ENCODE data around the gene IP6K3.

Gene IP6K3

DNA sequence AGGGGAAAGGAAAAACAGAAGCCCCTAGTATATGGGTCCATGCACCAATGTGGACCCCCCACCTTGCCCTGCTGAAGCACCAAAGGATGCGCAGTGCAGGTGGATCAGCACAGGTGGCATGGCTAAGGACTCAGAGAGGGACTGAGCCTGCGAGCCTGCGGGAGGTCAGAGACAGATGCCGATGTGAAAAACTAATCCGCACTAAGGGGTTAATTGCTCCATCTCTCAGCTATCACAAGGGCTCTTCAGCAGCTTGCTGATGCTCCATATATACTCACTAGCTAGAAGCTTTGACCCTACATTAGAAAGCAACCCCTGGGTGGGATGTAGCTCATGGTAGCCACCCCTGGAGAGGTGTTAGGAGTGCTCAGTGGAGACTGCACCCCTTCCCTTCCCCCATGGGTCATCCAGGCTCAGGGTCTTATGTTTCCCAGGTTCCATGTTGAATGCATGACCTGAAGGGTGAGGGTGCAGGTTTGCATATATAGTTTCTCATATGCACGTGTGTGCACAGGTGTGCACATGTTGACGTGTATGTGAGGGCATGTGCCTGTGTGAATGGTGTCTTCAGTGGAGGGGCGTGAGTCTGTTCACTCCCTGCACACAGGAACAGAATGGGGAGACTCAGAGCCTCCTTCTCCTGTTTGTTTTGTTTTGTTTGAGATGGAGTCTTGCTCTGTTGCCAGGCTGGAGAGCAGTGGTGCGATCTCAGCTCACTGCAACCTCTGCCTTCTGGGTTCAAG is 13.4 kb upstream of the IP6K3 start:
- DNase-seq (ENCODE audit: low spot score): no peak

GRCh38 chr6:33758815-33759216 is 12.1 kb upstream of the IP6K3 start:
- no peak for DNase-seq (ENCODE audit: low spot score)

- DNase-seq (ENCODE audit: low spot score): no peak
These were observed 11.2 kb upstream of the IP6K3 start for GRCh38 chr6:33757906-33758305.

DNA sequence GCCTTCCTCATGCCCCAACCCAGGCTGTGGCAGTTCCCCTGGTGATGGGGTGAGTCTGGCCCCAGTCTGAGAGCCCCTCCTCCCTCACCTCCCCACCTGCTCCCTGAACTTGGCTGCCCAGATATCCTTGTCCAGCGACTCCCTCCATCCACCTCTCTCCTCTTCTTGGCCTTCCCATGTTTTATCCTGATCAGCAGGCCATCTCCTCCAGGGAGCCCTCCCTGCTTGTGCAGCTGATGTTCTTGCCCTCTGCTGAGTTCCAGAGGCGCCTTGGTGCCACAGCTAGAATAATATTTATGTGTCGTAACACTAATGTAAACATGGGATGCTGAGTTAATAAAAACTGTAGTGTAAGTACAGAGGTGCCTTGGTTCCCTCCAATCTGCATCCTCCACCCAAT is 10.4 kb upstream of the IP6K3 start:
- DNase-seq (ENCODE audit: low spot score): no peak

- DNase-seq (ENCODE audit: low spot score): no peak
These were observed 9.7 kb upstream of the IP6K3 start for GRCh38 chr6:33756211-33756954.

DNA sequence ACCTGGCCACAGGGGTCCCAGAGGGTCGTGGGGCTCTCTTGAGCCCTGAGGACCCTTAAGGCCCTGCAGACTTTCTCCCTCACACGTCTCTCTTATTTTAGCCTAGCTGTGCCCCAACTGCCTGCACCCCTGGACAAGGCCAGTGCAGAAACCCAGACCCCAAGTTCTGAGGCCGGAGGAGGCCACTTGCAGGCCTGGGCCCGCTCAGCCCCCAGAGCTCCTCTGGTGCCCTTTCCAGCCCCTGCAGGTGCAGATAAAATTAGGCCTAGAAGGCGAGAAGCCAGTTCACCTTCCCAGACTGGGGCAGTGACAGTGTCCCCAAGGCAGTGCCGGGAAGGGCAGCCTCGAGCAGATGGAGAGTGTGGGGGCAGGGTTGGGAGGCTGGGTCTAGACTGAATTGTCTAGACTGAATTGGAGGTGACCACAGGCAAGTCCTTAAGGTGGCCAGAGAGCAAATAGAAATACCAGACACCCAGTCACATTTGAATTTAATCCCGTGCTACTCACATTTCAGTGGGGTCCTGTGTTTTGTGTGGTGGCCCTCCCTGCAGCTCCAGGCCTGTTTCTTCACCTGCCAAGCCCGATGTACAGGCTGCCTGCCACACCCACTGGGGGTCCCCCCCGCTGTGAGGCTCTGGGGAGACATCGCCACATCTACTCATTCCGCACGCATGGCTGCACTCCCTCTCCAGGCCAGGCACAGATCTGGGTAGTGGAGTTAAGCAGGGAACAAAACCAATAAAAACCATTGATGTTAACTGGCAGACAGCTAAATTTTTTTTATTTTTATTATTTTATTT is 8.6 kb upstream of the IP6K3 start:
- no peak for DNase-seq (ENCODE audit: low spot score)

GRCh38 chr6:33754222-33754621 is 7.5 kb upstream of the IP6K3 start:
- no peak for DNase-seq (ENCODE audit: low spot score)

DNA sequence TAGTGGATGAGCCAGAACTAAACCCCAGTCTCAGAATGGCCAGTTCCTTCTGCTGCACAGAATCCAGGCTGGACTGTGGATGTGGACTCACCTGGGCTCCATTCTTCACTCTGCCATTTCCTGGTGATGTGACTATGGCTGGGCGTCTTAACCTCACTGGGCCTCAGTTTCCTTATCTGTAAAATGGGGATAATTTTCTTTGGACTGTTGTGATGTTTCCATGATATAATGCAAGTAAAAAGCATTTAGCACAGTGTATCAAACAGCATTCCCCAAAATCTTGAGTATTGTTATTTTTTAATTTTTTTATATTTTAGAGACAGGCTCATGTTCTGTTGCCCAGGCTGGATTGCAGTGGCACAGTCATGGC is 5.9 kb upstream of the IP6K3 start:
- no peak for DNase-seq (ENCODE audit: low spot score)

DNA sequence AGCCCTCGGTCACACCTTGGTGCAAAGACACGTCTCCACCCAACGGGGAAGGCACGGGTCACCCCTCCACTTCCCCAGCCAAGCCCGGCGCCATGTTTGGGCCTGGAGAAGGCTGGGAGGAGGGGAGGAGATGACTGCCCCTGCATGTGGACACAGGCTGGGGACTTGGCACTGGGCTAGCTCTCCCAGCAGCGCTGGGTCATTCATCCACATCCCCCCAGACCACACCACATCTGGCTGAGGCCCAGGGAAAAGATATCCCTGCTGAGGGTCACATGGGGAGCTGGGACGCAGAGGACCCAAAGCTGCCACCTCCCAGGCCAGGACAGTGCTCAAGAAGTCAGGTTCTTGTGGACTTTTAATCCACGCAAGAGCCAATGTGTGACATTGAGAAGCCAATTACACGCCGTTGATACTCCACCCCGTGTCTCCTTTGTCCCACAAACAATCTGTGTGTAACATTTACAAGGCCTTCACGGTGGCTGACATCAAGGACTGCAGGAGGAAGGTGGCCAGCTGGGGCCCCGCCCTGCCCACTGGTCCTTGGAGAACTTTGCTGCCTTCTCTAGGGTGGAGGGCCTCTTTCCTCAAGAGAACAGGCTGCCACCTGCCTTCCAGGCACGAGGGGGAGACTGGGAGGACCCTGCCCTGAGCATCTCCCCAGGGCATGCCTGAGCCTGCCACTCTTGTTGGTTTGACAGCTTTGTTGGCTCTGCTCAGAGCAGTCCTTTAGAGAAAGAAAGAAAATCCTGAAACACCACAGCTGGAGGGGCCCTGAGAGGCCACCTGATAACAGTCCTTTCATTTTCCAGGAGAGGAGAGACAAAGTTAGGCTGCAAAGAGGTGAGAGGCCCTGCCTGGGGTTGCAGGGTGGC is 5.3 kb upstream of the IP6K3 start:
- DNase-seq (ENCODE audit: low spot score): no peak

GRCh38 chr6:33750244-33750991 is 3.7 kb upstream of the IP6K3 start:
- no peak for DNase-seq (ENCODE audit: low spot score)

DNA sequence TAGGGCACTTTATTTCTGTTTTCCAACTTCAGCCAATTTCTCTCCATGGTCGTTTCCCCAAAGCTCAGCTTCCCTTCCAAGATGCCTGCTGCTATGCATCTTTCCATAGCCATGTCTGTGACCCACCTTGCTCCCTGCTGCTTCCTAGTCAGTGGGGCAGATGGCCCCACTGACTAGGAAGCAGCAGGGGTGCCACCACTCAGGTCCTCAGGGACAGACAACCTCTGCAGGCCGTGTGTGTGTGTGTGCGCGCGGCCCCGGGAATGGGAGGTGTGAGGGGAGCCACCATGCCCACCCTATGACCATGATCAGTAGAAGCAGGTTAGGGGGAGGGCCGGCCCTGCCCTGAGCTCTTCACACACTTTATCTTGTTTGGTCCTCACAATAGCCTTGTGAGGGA is 2.7 kb upstream of the IP6K3 start:
- no peak for DNase-seq (ENCODE audit: low spot score)

DNA sequence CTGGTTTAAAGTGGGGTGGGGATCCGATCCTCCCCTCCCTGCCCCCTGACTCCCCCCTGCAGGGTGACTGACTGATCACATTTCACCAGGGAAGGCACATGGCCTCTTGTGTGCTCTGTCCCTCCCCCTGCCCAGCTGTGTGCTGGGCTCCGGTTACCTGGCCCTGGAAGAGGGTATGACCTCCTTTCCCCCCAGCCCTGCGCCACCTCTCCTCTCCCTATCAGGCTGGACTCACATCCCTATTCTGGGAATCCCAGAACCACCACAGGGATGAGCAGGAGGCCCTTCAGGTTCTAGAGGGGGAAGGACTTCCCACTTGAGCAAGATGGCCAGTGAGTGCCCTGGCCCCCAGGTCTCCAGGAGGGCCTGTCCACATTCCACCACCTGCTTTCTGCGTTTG is 2.1 kb upstream of the IP6K3 start:
- DNase-seq (ENCODE audit: low spot score): no peak

- no peak for DNase-seq (ENCODE audit: low spot score)
These were observed 1.1 kb upstream of the IP6K3 start for GRCh38 chr6:33747823-33748222.

- no peak for DNase-seq (ENCODE audit: low spot score)
These were observed 587 bp downstream of the IP6K3 start for GRCh38 chr6:33746036-33746600.

- DNase-seq (ENCODE audit: low spot score): no peak
These were observed 1.2 kb downstream of the IP6K3 start for GRCh38 chr6:33745548-33745947.

DNA sequence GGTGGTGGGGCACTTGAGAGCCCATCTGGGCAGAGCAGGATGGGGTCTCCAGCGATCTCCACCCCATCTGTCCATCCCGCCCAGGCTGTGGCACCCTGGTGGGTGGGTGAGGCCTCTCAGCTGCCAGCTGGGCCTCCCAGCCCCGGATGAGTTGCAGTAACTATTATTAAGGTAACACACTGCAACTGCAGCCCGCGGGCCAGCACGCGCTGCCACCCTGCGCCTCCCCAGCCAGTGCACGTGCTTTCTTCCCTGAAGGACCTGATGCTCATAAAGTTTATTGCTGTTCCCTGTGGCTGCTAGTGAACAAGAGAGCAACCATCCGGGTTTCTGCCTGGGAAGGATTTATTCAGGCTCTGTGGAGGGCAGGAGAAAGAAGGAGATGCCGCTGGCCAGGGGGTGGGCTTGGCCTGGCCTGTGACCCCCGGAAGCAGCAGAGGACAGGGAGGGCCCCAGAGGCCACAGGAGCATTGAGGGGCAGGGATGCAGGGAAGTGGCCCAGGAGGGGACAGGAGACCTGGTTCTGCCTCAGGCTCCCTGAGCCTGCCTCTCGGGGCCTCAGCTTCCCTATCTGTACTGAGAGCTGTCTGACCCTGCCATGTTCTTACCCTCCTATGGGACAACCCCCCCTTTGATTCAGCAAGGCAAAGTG is 1.7 kb downstream of the IP6K3 start:
- DNase-seq (ENCODE audit: low spot score): no peak

DNA sequence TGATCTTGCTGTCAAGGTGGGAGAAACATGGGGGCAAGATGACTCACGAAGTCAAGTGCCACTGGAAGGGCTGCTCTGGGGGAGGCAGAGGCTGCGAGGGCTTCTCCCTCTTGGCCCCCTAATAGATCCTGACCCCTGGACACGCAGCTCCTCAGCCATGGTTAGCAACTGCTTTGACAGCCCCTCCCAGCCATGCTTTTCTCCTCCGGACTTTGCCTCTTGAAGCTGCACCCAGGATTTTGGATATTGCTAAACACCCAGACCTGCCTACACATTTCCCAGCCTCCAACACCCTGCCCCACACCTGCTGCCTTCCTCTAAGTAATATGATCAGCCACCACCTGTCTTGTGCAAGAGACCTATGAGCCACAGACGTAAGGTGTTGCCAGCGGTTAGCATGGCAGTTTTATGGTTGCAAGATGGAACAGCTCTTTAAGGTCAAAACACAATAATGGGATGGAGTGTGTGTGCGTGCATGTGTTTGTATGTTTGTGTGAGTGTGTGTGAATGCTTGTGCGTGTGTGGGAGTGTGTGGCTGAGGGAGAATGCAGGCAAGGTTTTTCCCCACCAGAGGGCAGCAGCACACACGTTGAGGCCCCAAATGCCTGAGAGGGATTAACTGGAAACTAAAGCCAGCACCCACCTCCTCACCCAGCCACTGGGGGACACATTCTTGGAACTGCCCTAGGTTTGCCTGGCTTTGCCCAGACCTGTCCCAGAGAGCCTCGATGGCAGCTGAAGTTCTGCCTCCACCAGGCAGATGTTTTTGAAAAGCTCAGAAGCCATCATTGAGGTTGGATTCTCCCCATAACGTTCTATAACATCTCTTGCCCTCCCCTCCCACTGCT is 2.5 kb downstream of the IP6K3 start:
- peak; percentile 67 for DNase-seq (ENCODE audit: low spot score)

GRCh38 chr6:33742837-33743236 is 3.9 kb downstream of the IP6K3 start:
- no peak for DNase-seq (ENCODE audit: low spot score)

DNA sequence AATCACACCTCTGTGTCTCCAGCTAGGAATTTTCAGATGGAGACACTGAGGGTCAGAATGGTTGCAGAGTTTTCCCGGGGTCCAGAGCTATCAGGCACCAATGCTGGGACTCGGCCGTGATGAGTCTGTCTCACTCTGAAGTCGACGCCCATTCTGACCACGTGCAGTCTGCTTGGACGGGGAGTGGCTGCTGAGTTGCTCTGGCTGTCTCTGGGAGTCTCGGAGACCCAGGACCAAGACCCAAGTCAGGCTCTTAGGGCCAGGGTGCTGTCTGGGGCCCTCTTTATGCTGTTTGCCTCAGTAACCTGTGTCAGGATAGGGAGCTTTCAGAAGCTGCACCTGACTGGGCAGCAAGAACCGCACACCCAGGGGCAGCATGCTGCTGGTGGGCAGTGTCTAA is 4.6 kb downstream of the IP6K3 start:
- DNase-seq (ENCODE audit: low spot score): peak; percentile 18

All from RKO (cell line).